T-helper 17 cell (primary cell): ENCODE results near the gene TRAPPC4. TPM values are rescaled to one million over a fixed set of nuclear protein-coding genes. Genes with fewer than 3 reads are reported as not detected.
"Not testable (repeated sequence)": the region's sequence is repeated elsewhere in the genome, so short reads cannot be mapped to it uniquely, and the experiment has no call there.

Experiments used
- ATAC-seq: fragments of 150-1000 bp; cut with Tn5 transposase; 2 replicates; pipeline ENCODE4 v1.10.0; 2021; ENCODE audit warnings: mild to moderate bottlenecking, moderate library complexity
- DNase-seq, 3 donors: peaks; one replicate each; pipeline versions ENCODE4 v3.0.0 to v3.0.0-alpha.2; 2020 to 2021
- H3K9me3 ChIP-seq: one replicate; pipeline ENCODE4 v1.7.0; 2013; ENCODE audit warnings: low read length, mild to moderate bottlenecking; ENCODE audit not compliant: control insufficient read depth, poor library complexity, severe bottlenecking
- H3K27ac Mint-ChIP-seq: one replicate; pipeline ENCODE4 v1.8.0; 2022; ENCODE audit warnings: mild to moderate bottlenecking, moderate library complexity, mixed read lengths
- H3K27me3 Mint-ChIP-seq: one replicate; pipeline ENCODE4 v1.8.0; 2022; ENCODE audit warnings: mixed read lengths
- H3K36me3 Mint-ChIP-seq: one replicate; pipeline ENCODE4 v1.8.0; 2022; ENCODE audit warnings: low read depth, mixed read lengths
- H3K4me1 Mint-ChIP-seq: one replicate; pipeline ENCODE4 v1.8.0; 2022; ENCODE audit warnings: mild to moderate bottlenecking, mixed read lengths
- H3K4me3 Mint-ChIP-seq: one replicate; pipeline ENCODE4 v1.8.0; 2022; ENCODE audit warnings: mild to moderate bottlenecking, moderate library complexity, mixed read lengths
- total RNA-seq, 4 donors: library from RNA in 2 of 4; stranded (reverse) in 2 of 4; gene quantifications; one replicate each; pipeline ENCODE4 v1.2.3 and lab custom pipeline; 2022 to 2026

TRAPPC4 gene
- total RNA-seq, 2 donors from 2014 or later: 62.4 to 69.5 TPM

- peak overlapping the region; percentile 65 for H3K4me3 Mint-ChIP-seq
- H3K36me3 Mint-ChIP-seq: peaks cover 18% of the 10 kb centered on the region
- no peaks in the 10 kb centered on the region for H3K9me3 ChIP-seq
- ATAC-seq (peak; percentile 77), DNase-seq (peak; percentile 17 to 31 (median 26))
- H3K27me3 Mint-ChIP-seq: no peaks in the 10 kb centered on the region
- peaks cover 32% of the 10 kb centered on the region for H3K4me1 Mint-ChIP-seq
- H3K27ac Mint-ChIP-seq: peak overlapping the region; percentile 57
Observed at GRCh38 chr11:119051440-119052162, 33.0 kb downstream of the TRAPPC4 start.

- DNase-seq (no peak), ATAC-seq (no peak)
- Mint-ChIP-seq H3K27ac (peak overlapping the region; percentile 83), H3K4me1 (peaks cover 32% of the 10 kb centered on the region), H3K36me3 (peaks cover 19% of the 10 kb centered on the region), H3K27me3 (no peaks in the 10 kb centered on the region), H3K4me3 (no peak overlapping the region)
- H3K9me3 ChIP-seq: no peaks in the 10 kb centered on the region
Observed at GRCh38 chr11:119052163-119052814, 33.7 kb downstream of the TRAPPC4 start.

DNA sequence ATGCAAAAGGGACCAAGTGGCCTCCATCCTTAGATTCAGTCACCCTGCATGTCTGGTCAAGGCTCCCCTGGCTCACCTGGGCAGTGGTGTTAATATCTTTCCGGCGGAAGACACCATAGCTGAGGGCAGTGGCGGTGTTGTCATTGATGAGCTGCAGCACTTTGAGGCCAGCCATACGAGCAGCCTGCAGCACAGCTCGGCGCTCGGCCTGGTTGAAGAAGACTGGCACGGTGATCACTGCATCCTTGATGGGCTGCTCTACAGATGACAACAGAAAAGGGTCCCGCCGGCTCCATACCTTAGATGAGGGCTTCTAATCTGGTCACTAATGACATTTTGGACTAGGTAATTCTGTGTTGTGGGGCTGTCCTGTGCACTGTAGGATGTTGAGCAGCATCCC, 35.9 kb downstream of the TRAPPC4 start:
- no peaks in the 10 kb centered on the region for H3K9me3 ChIP-seq
- peak overlapping the region; percentile 53 for H3K4me3 Mint-ChIP-seq
- ATAC-seq (no peak), DNase-seq (no peak)
- peaks cover 39% of the 10 kb centered on the region for H3K4me1 Mint-ChIP-seq
- no peak overlapping the region for H3K27ac Mint-ChIP-seq
- H3K27me3 Mint-ChIP-seq: no peaks in the 10 kb centered on the region
- peaks cover 15% of the 10 kb centered on the region for H3K36me3 Mint-ChIP-seq

GRCh38 chr11:119055901-119056300, 37.3 kb downstream of the TRAPPC4 start:
- H3K27me3 Mint-ChIP-seq: no peaks in the 10 kb centered on the region
- ATAC-seq (no peak), DNase-seq (no peak)
- no peaks in the 10 kb centered on the region for H3K9me3 ChIP-seq
- H3K4me3 Mint-ChIP-seq: peak overlapping the region; percentile 98
- peaks cover 38% of the 10 kb centered on the region for H3K4me1 Mint-ChIP-seq
- H3K27ac Mint-ChIP-seq: peak overlapping the region; percentile 95
- H3K36me3 Mint-ChIP-seq: peaks cover 13% of the 10 kb centered on the region

DNA sequence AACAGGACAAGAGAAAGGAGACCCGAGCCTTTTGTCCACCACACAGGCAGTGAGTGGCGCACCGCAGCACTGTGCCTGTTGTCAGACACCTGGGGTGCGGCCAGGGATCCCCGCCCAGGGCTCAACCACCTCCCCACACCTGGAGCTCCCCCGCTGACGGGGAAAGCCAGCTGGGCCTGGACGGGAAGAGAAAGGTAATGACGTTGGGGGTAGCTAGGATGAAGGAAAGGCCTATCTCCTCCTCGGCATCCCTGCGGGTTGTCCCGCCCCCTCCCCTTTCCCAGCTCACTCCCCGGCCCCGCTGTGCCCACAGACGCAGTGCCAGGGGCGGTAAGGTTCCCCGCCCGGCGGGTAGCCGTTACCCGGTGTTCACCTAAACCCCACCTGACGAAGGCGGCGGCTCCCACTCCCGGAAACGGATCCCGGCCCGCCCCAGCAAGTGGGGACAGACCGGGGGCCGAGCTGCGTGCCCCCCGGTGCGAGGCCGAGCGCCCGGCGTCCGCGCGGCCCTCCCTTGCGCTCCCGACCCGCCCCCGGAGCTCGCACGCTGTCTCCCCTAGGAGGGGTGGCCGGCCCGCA, 37.9 kb downstream of the TRAPPC4 start:
- Mint-ChIP-seq H3K27me3 (no peaks in the 10 kb centered on the region), H3K36me3 (peaks cover 13% of the 10 kb centered on the region), H3K4me1 (peaks cover 38% of the 10 kb centered on the region), H3K27ac (peak overlapping the region; percentile 95), H3K4me3 (peak overlapping the region; percentile 98)
- ATAC-seq (peak; percentile 39), DNase-seq (peak; percentile 49 to 53 (median 51))
- H3K9me3 ChIP-seq: no peaks in the 10 kb centered on the region

DNA sequence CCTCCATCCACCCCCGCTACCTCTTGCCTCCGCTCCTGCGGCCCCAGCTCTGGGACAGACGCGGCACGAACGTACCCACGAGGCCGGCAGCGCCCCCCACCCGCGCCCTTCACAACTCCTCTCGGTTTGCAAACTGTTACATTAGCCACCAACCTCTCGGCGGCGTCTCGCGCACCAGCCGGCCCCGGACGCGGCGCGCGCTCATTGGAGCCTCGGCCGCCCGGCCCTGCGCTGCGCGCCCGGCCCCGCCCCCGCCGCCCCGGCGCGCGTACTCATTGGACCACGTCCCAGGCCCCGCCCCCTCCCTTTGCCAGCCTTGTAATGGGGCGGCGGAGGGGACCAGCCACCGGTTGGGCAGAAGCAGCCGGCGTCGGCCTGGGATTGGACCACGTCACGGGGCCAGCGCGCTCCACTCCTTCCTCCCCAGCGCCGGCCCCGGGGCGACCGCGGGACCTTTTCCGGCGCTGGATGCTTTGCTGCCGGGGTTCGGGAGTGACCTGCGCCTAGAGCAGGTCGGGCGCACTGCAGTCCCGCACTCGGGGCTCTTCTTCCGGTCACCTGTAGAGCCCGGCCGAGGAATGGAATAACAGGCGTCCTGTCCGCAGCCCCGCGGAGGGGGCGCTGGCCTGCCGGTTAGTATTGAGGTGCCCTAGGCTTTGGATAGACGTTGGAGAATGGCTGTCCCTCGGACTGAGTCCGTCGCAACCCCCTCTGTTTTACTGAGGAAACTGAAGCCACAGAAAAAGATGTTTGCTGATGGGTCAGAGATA, 38.6 kb downstream of the TRAPPC4 start, which contains the start of gene HYOU1:
TSS of gene HYOU1 (minus strand) at position 206 of the 770 bp plus-strand sequence. CDS start 1,045 bp downstream, outside the sequence.
- peak within 1 kb of the TSS; percentile 98 for H3K4me3 Mint-ChIP-seq
- H3K27me3 Mint-ChIP-seq: no peaks in the 10 kb centered on the region
- DNase-seq: peak; percentile 99 to 100 (median 99)
- ATAC-seq: peak; percentile 90
- H3K9me3 ChIP-seq: no peaks in the 10 kb centered on the region
- H3K4me1 Mint-ChIP-seq: peaks cover 34% of the 10 kb centered on the region
- peak within 1 kb of the TSS; percentile 95 for H3K27ac Mint-ChIP-seq
- peaks cover 12% of the 10 kb centered on the region for H3K36me3 Mint-ChIP-seq

DNA sequence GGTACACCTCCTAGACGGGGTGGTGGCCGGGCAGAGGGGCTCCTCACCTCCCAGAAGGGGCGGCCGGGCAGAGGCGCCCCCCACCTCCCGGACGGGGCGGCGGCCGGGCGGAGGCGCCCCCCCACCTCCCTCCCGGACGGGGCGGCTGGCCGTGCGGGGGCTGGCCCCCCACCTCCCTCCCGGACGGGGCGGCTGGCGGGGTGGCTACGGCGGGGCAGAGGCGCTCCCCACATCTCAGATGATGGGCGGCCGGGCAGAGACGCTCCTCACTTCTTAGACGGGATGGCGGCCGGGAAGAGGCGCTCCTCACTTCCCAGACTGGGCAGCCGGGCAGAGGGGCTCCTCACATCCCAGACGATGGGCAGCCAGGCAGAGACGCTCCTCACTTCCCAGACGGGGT, 40.6 kb downstream of the TRAPPC4 start:
- not testable (repeated sequence) for DNase-seq, H3K27ac Mint-ChIP-seq, H3K27me3 Mint-ChIP-seq, H3K36me3 Mint-ChIP-seq, H3K9me3 ChIP-seq, ATAC-seq, H3K4me3 Mint-ChIP-seq
- peaks cover 27% of the 10 kb centered on the region for H3K4me1 Mint-ChIP-seq

DNA sequence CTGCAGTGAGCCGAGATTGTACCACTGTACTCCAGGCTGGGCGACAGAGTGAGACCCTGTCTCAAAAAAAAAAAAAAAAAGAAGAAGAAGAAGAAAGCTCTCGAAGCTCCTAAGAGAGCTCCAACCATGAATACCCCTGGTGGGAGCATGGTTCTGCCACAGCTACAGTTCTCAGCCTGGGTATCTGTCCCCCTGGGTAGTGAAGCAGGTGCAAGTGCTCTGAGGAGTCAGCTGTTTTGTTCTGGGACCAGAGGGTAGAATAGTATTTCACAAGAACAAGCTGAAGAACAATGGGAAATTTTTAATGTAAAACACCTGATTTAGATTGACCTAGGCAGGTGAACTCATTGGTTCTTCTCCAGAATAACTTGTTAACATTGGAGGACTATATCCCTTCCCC, 42.7 kb downstream of the TRAPPC4 start:
- DNase-seq (no peak), ATAC-seq (no peak)
- no peaks in the 10 kb centered on the region for H3K27me3 Mint-ChIP-seq
- H3K4me1 Mint-ChIP-seq: peaks cover 22% of the 10 kb centered on the region
- H3K36me3 Mint-ChIP-seq: peaks cover 2% of the 10 kb centered on the region
- no peak overlapping the region for H3K4me3 Mint-ChIP-seq
- H3K27ac Mint-ChIP-seq: no peak overlapping the region
- no peaks in the 10 kb centered on the region for H3K9me3 ChIP-seq

DNA sequence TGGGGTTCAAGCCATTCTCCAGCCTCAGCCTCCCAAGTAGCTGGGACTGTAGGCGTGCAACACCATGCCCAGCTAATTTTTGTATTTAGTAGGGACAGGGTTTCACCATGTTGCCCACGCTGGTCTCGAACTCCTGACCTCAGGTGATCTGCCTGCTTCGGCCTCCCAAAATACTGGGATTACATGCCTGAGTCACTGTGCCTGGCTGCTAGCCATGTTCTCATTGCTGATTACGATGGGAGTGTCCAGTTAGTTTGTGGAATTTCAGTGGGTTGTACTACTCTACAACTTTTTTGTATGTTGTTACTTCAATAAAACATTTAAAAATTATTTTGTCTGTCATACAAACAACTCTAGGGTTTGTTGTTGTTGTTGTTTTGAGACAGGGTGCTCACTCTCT, 44.2 kb downstream of the TRAPPC4 start:
- no peaks in the 10 kb centered on the region for H3K9me3 ChIP-seq
- no peak overlapping the region for H3K27ac Mint-ChIP-seq
- peaks cover 26% of the 10 kb centered on the region for H3K4me1 Mint-ChIP-seq
- no peak for DNase-seq
- no peak for ATAC-seq
- no peaks in the 10 kb centered on the region for H3K27me3 Mint-ChIP-seq
- no peak overlapping the region for H3K4me3 Mint-ChIP-seq
- H3K36me3 Mint-ChIP-seq: no peaks in the 10 kb centered on the region

- Mint-ChIP-seq H3K27ac (peak overlapping the region; percentile 100), H3K36me3 (no peaks in the 10 kb centered on the region), H3K4me1 (peaks cover 30% of the 10 kb centered on the region), H3K27me3 (no peaks in the 10 kb centered on the region), H3K4me3 (no peak overlapping the region)
- ATAC-seq (peak; percentile 23), DNase-seq (peak in 1 of 3 donors; percentile 26)
- H3K9me3 ChIP-seq: no peaks in the 10 kb centered on the region
Observed at GRCh38 chr11:119065369-119065768, 46.8 kb downstream of the TRAPPC4 start.

DNA sequence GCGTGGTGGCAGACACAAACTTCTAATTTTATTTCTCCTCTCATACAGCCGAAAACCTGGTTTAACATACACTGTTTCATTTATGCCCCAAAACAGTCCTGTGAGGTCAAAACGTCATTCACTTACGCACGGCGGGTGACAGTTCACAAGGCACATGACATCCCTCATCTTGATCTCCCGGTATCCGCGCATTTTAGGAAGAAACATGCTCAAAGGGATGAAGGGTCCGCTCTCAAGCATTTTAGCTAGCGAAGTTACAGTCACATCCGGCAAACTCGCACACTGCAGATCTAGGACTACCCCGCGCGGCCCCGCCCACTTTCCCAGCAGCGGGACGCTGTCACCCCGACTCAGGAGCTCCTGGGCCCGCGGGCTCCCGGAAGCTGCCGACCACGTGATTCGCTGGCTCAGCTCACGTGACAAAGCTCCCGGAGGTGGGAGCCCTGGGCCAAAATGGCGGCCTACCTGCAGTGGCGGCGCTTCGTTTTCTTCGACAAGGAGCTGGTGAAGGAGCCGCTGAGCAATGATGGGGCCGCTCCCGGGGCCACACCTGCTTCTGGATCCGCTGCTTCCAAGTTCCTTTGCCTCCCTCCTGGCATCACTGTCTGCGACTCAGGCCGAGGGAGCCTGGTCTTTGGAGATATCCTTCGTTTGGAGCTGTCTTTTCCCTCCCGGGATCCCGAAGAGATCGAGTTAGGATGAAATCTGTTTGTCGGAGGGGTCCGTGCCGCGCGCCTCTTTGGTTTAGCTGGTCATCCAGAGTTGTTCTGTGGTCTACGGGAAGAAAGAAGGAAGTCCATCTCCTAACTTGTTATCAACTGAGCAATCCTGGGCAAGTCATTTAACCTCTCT, 49.0 kb downstream of the TRAPPC4 start, which contains the start of gene VPS11:
TSS of gene VPS11 (plus strand) at position 448 of the 852 bp plus-strand sequence. CDS start at position 454, 6 bp downstream.
- no peaks in the 10 kb centered on the region for H3K27me3 Mint-ChIP-seq
- peak within 1 kb of the TSS; percentile 100 for H3K27ac Mint-ChIP-seq
- H3K4me3 Mint-ChIP-seq: peak within 1 kb of the TSS; percentile 93
- ATAC-seq (peak; percentile 92), DNase-seq (peak; percentile 91 to 99 (median 97))
- no peaks in the 10 kb centered on the region for H3K9me3 ChIP-seq
- H3K4me1 Mint-ChIP-seq: peaks cover 30% of the 10 kb centered on the region
- peaks cover under 1% of the 10 kb centered on the region for H3K36me3 Mint-ChIP-seq
